HG03442 (cell line): ENCODE results near the gene ZNF608.

ENCODE experiments used
- ATAC-seq: cut with Tn5 transposase; IDR thresholded peaks from one replicate; pipeline ENCODE4 v1.9.1; 2021; ENCODE audit warnings: mild to moderate bottlenecking, moderate library complexity; ENCODE audit not compliant: unreplicated experiment

The ZNF608 gene

GRCh38 chr5:124738681-124739633 is 7.5 kb downstream of the ZNF608 start:
- no peak for ATAC-seq

- ATAC-seq, result no peak
Measured at GRCh38 chr5:124737651-124738050, 8.8 kb downstream of the ZNF608 start.

GRCh38 chr5:124736805-124737188 is 9.6 kb downstream of the ZNF608 start:
- ATAC-seq, result no peak

GRCh38 chr5:124736082-124736804 is 10.2 kb downstream of the ZNF608 start:
- ATAC-seq, result no peak

- ATAC-seq, result no peak
Measured at GRCh38 chr5:124735169-124735858, 11.1 kb downstream of the ZNF608 start.

- no peak for ATAC-seq
Measured at GRCh38 chr5:124734574-124735168, 11.8 kb downstream of the ZNF608 start.

- ATAC-seq, result no peak
Measured at GRCh38 chr5:124733329-124733650, 13.1 kb downstream of the ZNF608 start.

- no peak for ATAC-seq
Measured at GRCh38 chr5:124732428-124733328, 13.8 kb downstream of the ZNF608 start.

GRCh38 chr5:124730381-124730780 is 16.1 kb downstream of the ZNF608 start:
- ATAC-seq, result no peak

- ATAC-seq, result peak; percentile 57
Measured at GRCh38 chr5:124729720-124730359, 16.6 kb downstream of the ZNF608 start.

- ATAC-seq, result no peak
Measured at GRCh38 chr5:124728968-124729332, 17.5 kb downstream of the ZNF608 start.

- no peak for ATAC-seq
Measured at GRCh38 chr5:124728331-124728967, 18.0 kb downstream of the ZNF608 start.

GRCh38 chr5:124726631-124727362 is 19.6 kb downstream of the ZNF608 start:
- ATAC-seq, result no peak

- ATAC-seq, result no peak
Measured at GRCh38 chr5:124725622-124726258, 20.7 kb downstream of the ZNF608 start.

- ATAC-seq, result peak; percentile 65
Measured at GRCh38 chr5:124725040-124725434, 21.4 kb downstream of the ZNF608 start.

GRCh38 chr5:124724357-124725039 is 21.9 kb downstream of the ZNF608 start:
- ATAC-seq, result peak; percentile 38

- no peak for ATAC-seq
Measured at GRCh38 chr5:124721229-124721735, 25.2 kb downstream of the ZNF608 start.
